HEK293 (cell line): ENCODE results near the gene FAM174B.

Experiments used
- CTCF ChIA-PET: fragments of 350-600 bp; formaldehyde crosslinking; extraction: SDS; loops from one replicate; lab custom pipeline; 2021; ENCODE audit warnings: antibody characterized with exemption; lab: Yijun Ruan, JAX
- POLR2A ChIA-PET: fragments of 300-600 bp; formaldehyde crosslinking; extraction: SDS; loops from one replicate; lab custom pipeline; 2020; ENCODE audit warnings: antibody characterized with exemption, inconsistent platforms; lab: Yijun Ruan, JAX
- H3K27ac ChIP-seq: fragments of 200-500 bp; sonication (Bioruptor generic); 2 replicates; pipeline ENCODE4 v1.5.1; 2014; ENCODE audit warnings: low read depth, low read length, control low read depth, inconsistent platforms; ENCODE audit errors: extremely low read depth
- H3K36me3 ChIP-seq, 2 experiments: fragments of 200-500 bp in 1 of 2; sonication (Bioruptor generic) in 1 of 2; 1 replicate in 1 of 2; 2 replicates in 1 of 2; pipeline ENCODE4 v1.5.1; 2014 to 2017; ENCODE audit warnings: inconsistent platforms in 2 of 2, low read length in 2 of 2; ENCODE audit not compliant: control insufficient read depth in 2 of 2, insufficient read depth in 1 of 2
- H3K4me1 ChIP-seq: fragments of 200-500 bp; sonication (Bioruptor generic); 2 replicates; pipeline ENCODE4 v1.5.1; 2014; ENCODE audit warnings: mild to moderate bottlenecking, low read length, inconsistent platforms; ENCODE audit not compliant: control insufficient read depth, insufficient read depth
- H3K4me3 ChIP-seq: 2 replicates; pipeline ENCODE4 v1.5.1; 2011; ENCODE audit warnings: low read depth, mild to moderate bottlenecking, control low read depth, low read length, moderate library complexity
- H3K9me3 ChIP-seq: fragments of 200-500 bp; sonication (Bioruptor generic); 2 replicates; pipeline ENCODE4 v1.5.1; 2014; ENCODE audit warnings: low read depth, low read length, inconsistent platforms; ENCODE audit not compliant: control insufficient read depth, insufficient read depth
- AEBP2 ChIP-seq: fragments of 450-650 bp; formaldehyde crosslinking; IDR thresholded peaks from 2 replicates; pipeline ENCODE4 v1.5.1; 2016; ENCODE audit warnings: missing biosample characterization, missing genetic modification characterization, borderline replicate concordance
- CTCF ChIP-seq: fragments of 450-650 bp; formaldehyde crosslinking; IDR thresholded peaks from 2 replicates; pipeline ENCODE4 v1.5.1; 2016; ENCODE audit warnings: missing biosample characterization, missing genetic modification characterization
- PBX3 ChIP-seq: sonication (generic); formaldehyde crosslinking; IDR thresholded peaks from 2 replicates; pipeline ENCODE4 v1.8.1; 2022; ENCODE audit warnings: mild to moderate bottlenecking, moderate library complexity, missing genetic modification reagents
- REPIN1 ChIP-seq: fragments of 450-650 bp; formaldehyde crosslinking; IDR thresholded peaks from 2 replicates; pipeline ENCODE4 v1.5.1; 2017; ENCODE audit warnings: missing biosample characterization, missing genetic modification characterization, low read depth
- SETDB1 ChIP-seq: IDR thresholded peaks from one replicate; pipeline ENCODE4 v1.6.1; 2017; ENCODE audit warnings: mild to moderate bottlenecking, low read length, moderate library complexity, mixed read lengths; ENCODE audit not compliant: insufficient read length
- ZBTB11 ChIP-seq: fragments of 450-650 bp; formaldehyde crosslinking; conservative IDR thresholded peaks from 2 replicates; pipeline ENCODE4 v1.5.1; 2016; ENCODE audit warnings: low read depth, missing biosample characterization, missing genetic modification characterization
- ZBTB49 ChIP-seq: fragments of 450-650 bp; formaldehyde crosslinking; IDR thresholded peaks from 2 replicates; pipeline ENCODE4 v1.5.1; 2016; ENCODE audit warnings: missing biosample characterization, missing genetic modification characterization, low read depth
- ZEB2 ChIP-seq: fragments of 450-650 bp; formaldehyde crosslinking; IDR thresholded peaks from 2 replicates; pipeline ENCODE4 v1.5.1; 2016; ENCODE audit warnings: missing biosample characterization, missing genetic modification characterization
- ZNF121 ChIP-seq: fragments of 450-650 bp; formaldehyde crosslinking; IDR thresholded peaks from 2 replicates; pipeline ENCODE4 v1.5.1; 2016; ENCODE audit warnings: missing biosample characterization, missing genetic modification characterization
- ZNF132 ChIP-seq: fragments of 450-650 bp; formaldehyde crosslinking; IDR thresholded peaks from 2 replicates; pipeline ENCODE4 v1.5.1; 2017; ENCODE audit warnings: missing biosample characterization, missing genetic modification characterization, borderline replicate concordance
- ZNF202 ChIP-seq: fragments of 450-650 bp; formaldehyde crosslinking; IDR thresholded peaks from 2 replicates; pipeline ENCODE4 v1.5.1; 2016; ENCODE audit warnings: missing biosample characterization, missing genetic modification characterization, borderline replicate concordance
- ZNF48 ChIP-seq: fragments of 450-650 bp; formaldehyde crosslinking; IDR thresholded peaks from 2 replicates; pipeline ENCODE4 v1.5.1; 2016; ENCODE audit warnings: missing biosample characterization, missing genetic modification characterization
- ZNF510 ChIP-seq: fragments of 450-650 bp; formaldehyde crosslinking; IDR thresholded peaks from 2 replicates; pipeline ENCODE4 v1.5.1; 2018; ENCODE audit warnings: mild to moderate bottlenecking, missing genetic modification characterization, missing biosample characterization; ENCODE audit not compliant: insufficient replicate concordance
- ZNF600 ChIP-seq: fragments of 450-650 bp; formaldehyde crosslinking; IDR thresholded peaks from 2 replicates; pipeline ENCODE4 v1.5.1; 2016; ENCODE audit warnings: missing biosample characterization, missing genetic modification characterization
- ZNF621 ChIP-seq: fragments of 450-650 bp; formaldehyde crosslinking; IDR thresholded peaks from 2 replicates; pipeline ENCODE4 v1.5.1; 2017; ENCODE audit warnings: missing biosample characterization, missing genetic modification characterization
- ZNF639 ChIP-seq: fragments of 450-650 bp; formaldehyde crosslinking; IDR thresholded peaks from 2 replicates; pipeline ENCODE4 v1.5.1; 2016; ENCODE audit warnings: missing biosample characterization, missing genetic modification characterization
- ZNF645 ChIP-seq: fragments of 450-650 bp; formaldehyde crosslinking; IDR thresholded peaks from 2 replicates; pipeline ENCODE4; 2016; ENCODE audit warnings: missing biosample characterization, missing genetic modification characterization
- ZNF658 ChIP-seq: fragments of 450-650 bp; formaldehyde crosslinking; IDR thresholded peaks from 2 replicates; pipeline ENCODE4; 2016; ENCODE audit warnings: missing biosample characterization, missing genetic modification characterization
- ZNF830 ChIP-seq: fragments of 450-650 bp; IDR thresholded peaks from 2 replicates; pipeline ENCODE4 v1.5.0; 2018; ENCODE audit warnings: missing biosample characterization, missing genetic modification characterization, low read depth, mild to moderate bottlenecking, moderate library complexity
- ZSCAN30 ChIP-seq: fragments of 450-650 bp; IDR thresholded peaks from 2 replicates; pipeline ENCODE4 v1.5.1; 2018; ENCODE audit warnings: missing biosample characterization, mild to moderate bottlenecking, missing genetic modification characterization, moderate library complexity

Gene FAM174B

GRCh38 chr15:92681141-92681631 is 25.6 kb upstream of the FAM174B start (continued):
- TF ChIP-seq REPIN1 (tag by site-specific recombination) (no peak), ZNF600 (tag by site-specific recombination) (no peak), AEBP2 (tag by site-specific recombination) (no peak), ZBTB49 (no peak), ZNF830 (tag by site-specific recombination) (no peak), ZSCAN30 (tag by site-specific recombination) (no peak), ZNF510 (tag by site-specific recombination) (no peak), ZEB2 (no peak), SETDB1 (no peak), ZNF202 (no peak)

- Histone ChIP-seq H3K4me3 (no peak overlapping the region), H3K27ac (no peak overlapping the region), H3K9me3 (no peaks in the 10 kb centered on the region), H3K36me3 (no peaks in the 10 kb centered on the region)
- POLR2A ChIA-PET, result no interaction called here
- TF ChIP-seq ZNF132, result no peak
- TF ChIP-seq ZNF645, result no peak
- TF ChIP-seq ZNF621 (tag by site-specific recombination), result no peak
- no peak for TF ChIP-seq ZNF48
- TF ChIP-seq ZBTB11 (tag by site-specific recombination), result no peak
- TF ChIP-seq, all 188 proteins: peak for 0
- no peaks in the 10 kb centered on the region for H3K4me1 ChIP-seq
- CTCF ChIA-PET, result interaction anchor here (1.3 kb wide), 1 partner anchor 36 kb away, joined by 3 read pairs; no protein-coding TSS in a partner anchor
Observed at GRCh38 chr15:92677999-92678398, 22.4 kb upstream of the FAM174B start.

GRCh38 chr15:92676561-92676960 is 21.0 kb upstream of the FAM174B start:
- CTCF ChIA-PET, result no interaction called here
- no peaks in the 10 kb centered on the region for H3K9me3 ChIP-seq
- no peaks in the 10 kb centered on the region for H3K4me1 ChIP-seq
- POLR2A ChIA-PET, result no interaction called here
- no peaks in the 10 kb centered on the region for H3K36me3 ChIP-seq
- no peak overlapping the region for H3K27ac ChIP-seq
- H3K4me3 ChIP-seq, result no peak overlapping the region
- TF ChIP-seq ZNF639 (tag by site-specific recombination) (no peak), ZNF132 (no peak), ZNF600 (tag by site-specific recombination) (no peak), ZNF658 (tag by site-specific recombination) (no peak), ZNF121 (tag by site-specific recombination) (no peak), CTCF (tag by site-specific recombination) (no peak), PBX3 (CRISPR knock-in tag) (no peak)
